ENCODE results near the gene RAB40B.
"Not testable (repeated sequence)": the region's sequence is repeated elsewhere in the genome, so short reads cannot be mapped to it uniquely, and the experiment has no call there.

RAB40B gene

GRCh38 chr17:82667668-82668000 lies 30.9 kb downstream of the RAB40B start:
- DNase-seq (ENCODE audit: low spot score): no peak

GRCh38 chr17:82666931-82667667 lies 31.4 kb downstream of the RAB40B start:
- DNase-seq (ENCODE audit: low spot score): no peak

DNA sequence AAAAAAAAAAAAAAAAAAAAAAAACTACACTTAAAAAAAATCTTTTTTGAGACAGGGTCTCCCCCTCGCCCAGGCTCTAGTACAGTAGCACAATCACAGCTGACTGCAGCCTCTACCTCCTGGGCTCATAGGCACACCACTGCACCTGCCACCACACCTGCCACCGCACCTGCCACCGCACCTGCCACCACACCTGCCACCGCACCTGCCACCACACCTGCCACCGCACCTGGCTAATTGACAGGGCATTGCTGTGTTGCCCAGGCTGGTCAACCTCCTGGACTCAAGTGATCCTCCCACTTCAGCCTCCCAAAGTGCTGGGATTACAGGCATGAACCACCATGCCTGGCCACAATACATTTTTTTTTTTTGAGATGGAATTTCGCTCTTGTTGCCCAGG lies 32.6 kb downstream of the RAB40B start:
- no peak for DNase-seq (ENCODE audit: low spot score)

- DNase-seq (ENCODE audit: low spot score): no peak
Observed at GRCh38 chr17:82665217-82665616, 33.3 kb downstream of the RAB40B start.

GRCh38 chr17:82664701-82665182 lies 33.8 kb downstream of the RAB40B start:
- DNase-seq (ENCODE audit: low spot score): no peak

DNA sequence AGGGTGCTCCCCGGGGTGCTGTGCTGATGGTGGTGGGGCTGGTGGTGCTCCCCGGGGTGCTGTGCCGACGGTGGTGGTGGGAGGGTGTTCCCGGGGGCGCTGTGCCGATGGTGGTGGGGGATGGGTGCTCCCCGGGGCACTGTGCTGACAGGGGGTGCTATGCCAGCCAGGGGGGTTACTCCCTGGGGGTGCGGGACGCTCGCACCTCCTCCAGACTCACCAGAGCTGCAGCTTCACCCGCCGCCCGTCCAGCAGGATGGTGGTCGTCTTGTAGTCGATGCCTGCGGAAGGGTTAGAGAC lies 34.3 kb downstream of the RAB40B start:
- DNase-seq (ENCODE audit: low spot score): no peak

GRCh38 chr17:82663381-82664275 lies 34.9 kb downstream of the RAB40B start:
- no peak for DNase-seq (ENCODE audit: low spot score)

GRCh38 chr17:82662711-82663261 lies 35.7 kb downstream of the RAB40B start:
- no peak for DNase-seq (ENCODE audit: low spot score)

- DNase-seq (ENCODE audit: low spot score): no peak
Observed at GRCh38 chr17:82661717-82662683, 36.5 kb downstream of the RAB40B start.

GRCh38 chr17:82659886-82660285 lies 38.6 kb downstream of the RAB40B start:
- DNase-seq (ENCODE audit: low spot score): no peak

DNA sequence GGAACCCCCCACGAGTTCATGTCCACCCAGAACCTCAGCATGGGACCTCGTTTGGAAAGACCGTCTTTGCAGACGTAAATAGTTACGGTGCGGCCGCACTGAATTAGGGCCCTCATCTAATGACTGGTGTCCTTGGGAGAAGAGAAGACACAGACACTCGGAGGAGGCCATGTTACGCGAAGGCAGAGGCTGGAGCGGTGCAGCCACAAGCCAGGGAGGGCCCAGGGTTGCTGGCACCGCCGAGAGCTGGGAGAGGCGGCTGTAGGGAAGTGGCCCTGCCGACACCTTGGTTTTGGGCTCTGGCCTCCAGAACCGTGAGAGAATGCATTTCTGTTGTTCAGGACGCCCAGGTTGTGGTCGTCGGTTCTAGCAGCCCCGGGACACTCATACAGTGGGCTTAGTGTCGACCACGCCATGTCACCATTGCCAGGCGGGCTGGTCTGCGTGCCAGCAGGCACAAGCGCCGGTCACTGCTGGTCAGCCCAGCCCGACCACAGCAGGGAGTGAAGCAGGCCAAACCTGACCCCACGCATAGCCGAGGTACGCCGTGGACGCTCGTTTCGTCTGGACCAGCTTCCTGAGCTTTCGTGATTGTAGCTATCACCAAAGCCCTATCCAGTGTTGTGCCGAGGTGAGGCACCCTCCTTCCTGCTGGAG lies 39.6 kb downstream of the RAB40B start:
- DNase-seq (ENCODE audit: low spot score): no peak

GRCh38 chr17:82658331-82658730 lies 40.2 kb downstream of the RAB40B start:
- DNase-seq (ENCODE audit: low spot score): no peak

DNA sequence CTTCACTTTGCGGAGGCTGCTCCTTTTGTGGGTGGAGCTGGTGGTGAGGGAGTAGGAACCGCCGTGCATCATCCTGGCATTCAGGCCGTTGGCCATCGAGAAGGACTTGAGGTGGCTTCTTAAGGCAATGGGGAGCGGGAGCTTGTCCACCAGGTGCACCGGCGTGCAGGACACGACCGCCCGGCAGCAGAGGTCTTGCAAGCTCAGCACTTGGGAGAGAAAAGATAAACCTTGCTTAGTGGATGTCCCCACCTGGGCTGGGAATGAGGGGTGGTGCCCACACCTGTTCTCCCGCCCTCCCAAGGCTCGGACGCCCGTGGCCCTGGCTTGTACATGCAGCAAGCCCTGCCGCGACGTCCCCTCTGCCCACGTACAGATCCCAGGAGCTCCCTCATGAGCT lies 40.6 kb downstream of the RAB40B start:
- DNase-seq (ENCODE audit: low spot score): no peak

- DNase-seq (ENCODE audit: low spot score): no peak
Observed at GRCh38 chr17:82656266-82656665, 42.2 kb downstream of the RAB40B start.

DNA sequence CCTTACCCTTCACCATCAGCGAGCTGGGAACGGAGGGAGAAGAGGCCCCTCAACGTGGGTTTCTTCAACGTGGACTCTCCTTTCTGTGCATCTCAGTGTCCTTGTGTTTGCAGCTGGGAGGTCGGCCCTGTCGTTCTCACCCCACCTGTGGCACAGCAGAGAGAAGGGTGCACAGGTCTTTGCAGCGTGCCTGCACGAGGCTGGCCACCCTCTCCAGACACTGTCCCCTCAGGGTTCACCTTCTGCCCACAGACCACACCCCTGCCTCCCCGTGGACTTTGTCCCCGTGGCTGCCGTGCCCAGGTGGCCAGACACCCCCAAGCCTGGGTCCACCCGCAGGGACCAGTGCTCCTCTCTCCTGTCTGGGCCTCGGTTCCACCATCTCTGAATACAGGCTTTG lies 43.0 kb downstream of the RAB40B start:
- no peak for DNase-seq (ENCODE audit: low spot score)

GRCh38 chr17:82655038-82655479 lies 43.4 kb downstream of the RAB40B start:
- no peak for DNase-seq (ENCODE audit: low spot score)

DNA sequence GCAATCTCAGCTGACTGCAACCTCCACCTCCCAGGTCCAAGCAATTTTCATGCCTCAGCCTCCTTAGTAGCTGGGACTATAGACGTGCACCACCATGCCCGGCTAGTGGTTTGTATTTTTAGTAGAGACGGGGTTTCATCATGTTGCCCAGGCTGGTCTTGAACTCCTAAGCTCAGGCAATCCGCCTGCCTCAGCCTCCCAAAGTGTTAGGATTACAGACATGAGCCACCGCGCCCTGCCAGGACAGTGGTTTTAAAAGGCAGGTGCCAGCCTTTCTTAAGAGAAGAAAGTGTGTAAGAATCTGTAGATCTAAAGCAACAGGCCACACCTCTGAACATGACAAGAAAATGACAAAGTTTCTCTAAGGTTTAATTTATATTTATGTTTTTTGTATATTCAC lies 43.9 kb downstream of the RAB40B start:
- DNase-seq (ENCODE audit: low spot score): not testable (repeated sequence)

- DNase-seq (ENCODE audit: low spot score): no peak
Observed at GRCh38 chr17:82653651-82654528, 44.6 kb downstream of the RAB40B start.

GRCh38 chr17:82650723-82651122 lies 47.8 kb downstream of the RAB40B start:
- DNase-seq (ENCODE audit: low spot score): no peak

- no peak for DNase-seq (ENCODE audit: low spot score)
Observed at GRCh38 chr17:82649501-82650261, 48.8 kb downstream of the RAB40B start.

Data from hematopoietic multipotent progenitor cell treated with erythropoietin and hydrocortisone succinate and interleukin-3 and kit ligand, for 15 days (in vitro differentiated cells).